Neural cell (in vitro differentiated cells): Measurements from ENCODE around the gene MAP4K2. TPM values are rescaled to one million over a fixed set of nuclear protein-coding genes. Genes with fewer than 3 reads are reported as not detected.

Experiments
- H2AFZ ChIP-seq: fragments of 200-600, 300-800 bp; sonication (generic), shearing (Covaris generic); 2 replicates; pipeline ENCODE4 v1.6.0; 2014; ENCODE audit warnings: low read depth, mild to moderate bottlenecking, antibody characterized with exemption, low read length, moderate library complexity
- H3F3A ChIP-seq: fragments of 200-600 bp; shearing (Covaris generic); 2 replicates; pipeline ENCODE4 v1.6.1; 2016; ENCODE audit warnings: mild to moderate bottlenecking, moderate library complexity, mixed read lengths, antibody characterized with exemption, low read length; ENCODE audit not compliant: insufficient read depth, poor library complexity, severe bottlenecking
- H3K27ac ChIP-seq: fragments of 200-600, 300-800 bp; sonication (generic), shearing (Covaris generic); 2 replicates; pipeline ENCODE4 v1.5.1; 2014; ENCODE audit warnings: mild to moderate bottlenecking, low read length, moderate library complexity
- H3K27me3 ChIP-seq: fragments of 300-800, 200-600 bp; sonication (generic), shearing (Covaris generic); 2 replicates; pipeline ENCODE4 v1.6.0; 2014; ENCODE audit warnings: mild to moderate bottlenecking, low read depth, low read length, moderate library complexity; ENCODE audit not compliant: insufficient read depth
- H3K36me3 ChIP-seq: fragments of 300-800, 200-600 bp; sonication (generic), shearing (Covaris generic); 2 replicates; pipeline ENCODE4 v1.5.1; 2014; ENCODE audit warnings: mild to moderate bottlenecking, antibody characterized with exemption, low read length, moderate library complexity; ENCODE audit not compliant: insufficient read depth
- H3K4me2 ChIP-seq: fragments of 300-800, 200-600 bp; sonication (generic), shearing (Covaris generic); 2 replicates; pipeline ENCODE4 v1.6.0; 2014; ENCODE audit warnings: mild to moderate bottlenecking, low read length
- H3K4me3 ChIP-seq: fragments of 300-800, 200-600 bp; sonication (generic), shearing (Covaris generic); 2 replicates; pipeline ENCODE4 v1.5.1; 2014; ENCODE audit warnings: mild to moderate bottlenecking, low read length, moderate library complexity
- H3K79me2 ChIP-seq: fragments of 200-600 bp; shearing (Covaris generic); replicated peaks from 2 replicates; pipeline ENCODE4 v1.6.0; 2014; ENCODE audit warnings: mild to moderate bottlenecking, low read length, moderate library complexity; ENCODE audit not compliant: insufficient read depth
- H3K9ac ChIP-seq: fragments of 300-800, 200-600 bp; sonication (generic), shearing (Covaris generic); 2 replicates; pipeline ENCODE4 v1.6.1; 2016; ENCODE audit warnings: mild to moderate bottlenecking, low read length, mixed read lengths
- H3K9me2 ChIP-seq: fragments of 200-600 bp; shearing (Covaris generic); 2 replicates; pipeline ENCODE4 v1.6.1; 2016; ENCODE audit warnings: mild to moderate bottlenecking, low read length, mixed read lengths; ENCODE audit not compliant: insufficient read depth
- H3K9me3 ChIP-seq: fragments of 200-600, 300-800 bp; sonication (generic), shearing (Covaris generic); 2 replicates; pipeline ENCODE4 v1.6.1; 2016; ENCODE audit warnings: mild to moderate bottlenecking, mixed run types, low read length, moderate library complexity, mixed read lengths
- H4K20me1 ChIP-seq: fragments of 200-600 bp; shearing (Covaris generic); 2 replicates; pipeline ENCODE4 v1.6.1; 2016; ENCODE audit warnings: mild to moderate bottlenecking, mixed run types; ENCODE audit not compliant: insufficient read depth
- CTCF ChIP-seq: fragments of 450-650 bp; IDR thresholded peaks from 2 replicates; pipeline ENCODE4 v1.5.1; 2014; ENCODE audit warnings: antibody characterized with exemption, mild to moderate bottlenecking, moderate library complexity; ENCODE audit not compliant: poor library complexity, severe bottlenecking
- EP300 ChIP-seq: fragments of 450-650 bp; conservative IDR thresholded peaks from 2 replicates; pipeline ENCODE4 v1.6.1; 2014; ENCODE audit warnings: antibody characterized with exemption, mild to moderate bottlenecking, moderate library complexity; ENCODE audit not compliant: poor library complexity, severe bottlenecking
- EZH2 ChIP-seq: fragments of 200-600, 300-800 bp; shearing (Covaris generic), sonication (generic); IDR thresholded peaks from 2 replicates; pipeline ENCODE4 v1.6.1; 2014; ENCODE audit warnings: antibody characterized with exemption, low read length, borderline replicate concordance, mild to moderate bottlenecking; ENCODE audit not compliant: insufficient read depth, poor library complexity, severe bottlenecking
- MXI1 ChIP-seq: fragments of 450-650 bp; conservative IDR thresholded peaks from 2 replicates; pipeline ENCODE4 v1.6.1; 2014; ENCODE audit warnings: antibody characterized with exemption, mild to moderate bottlenecking; ENCODE audit not compliant: poor library complexity, severe bottlenecking
- POLR2AphosphoS5 ChIP-seq: IDR thresholded peaks from 2 replicates; pipeline ENCODE4 v1.6.1; 2012
- RAD21 ChIP-seq: fragments of 450-650 bp; conservative IDR thresholded peaks from 2 replicates; pipeline ENCODE4 v1.6.1; 2014; ENCODE audit warnings: antibody characterized with exemption, mild to moderate bottlenecking, moderate library complexity
- REST ChIP-seq: IDR thresholded peaks from 2 replicates; pipeline ENCODE4 v1.6.1; 2012; ENCODE audit warnings: borderline replicate concordance
- SMC3 ChIP-seq: fragments of 450-650 bp; conservative IDR thresholded peaks from 2 replicates; pipeline ENCODE4 v1.6.1; 2014; ENCODE audit warnings: antibody characterized with exemption, mild to moderate bottlenecking, moderate library complexity; ENCODE audit not compliant: poor library complexity
- TAF1 ChIP-seq: IDR thresholded peaks from 2 replicates; pipeline ENCODE4 v1.6.1; 2012; ENCODE audit warnings: low read depth
- polyA plus RNA-seq: library from polyadenylated mRNA; depleted of rRNA; stranded (reverse); fragments of >200 nt; gene quantifications from 2 replicates; pipeline ENCODE4 v1.2.3, GENCODE V29; 2014

Gene MAP4K2
- polyA plus RNA-seq, 1 donor from 2014 or later, result 12.4 TPM

GRCh38 chr11:64771861-64772260 is 31.2 kb downstream of the MAP4K2 start:
- no peak overlapping the region for H3K4me2 ChIP-seq
- no peaks in the 10 kb centered on the region for H3K9me3 ChIP-seq
- no peaks in the 10 kb centered on the region for H3K27me3 ChIP-seq
- no peaks in the 10 kb centered on the region for H3F3A ChIP-seq
- no peak overlapping the region for H3K9ac ChIP-seq
- H3K4me3 ChIP-seq, result no peak overlapping the region
- peaks cover 44% of the 10 kb centered on the region for H3K36me3 ChIP-seq
- peaks cover 57% of the 10 kb centered on the region for H3K79me2 ChIP-seq
- H4K20me1 ChIP-seq, result peaks cover 50% of the 10 kb centered on the region
- TF ChIP-seq REST, result no peak
- no peak for TF ChIP-seq EP300
- TF ChIP-seq RAD21, result no peak
- no peak for TF ChIP-seq MXI1
- no peak for TF ChIP-seq SMC3
- no peak for TF ChIP-seq EZH2
- H3K9me2 ChIP-seq, result no peaks in the 10 kb centered on the region
- no peak overlapping the region for H2AFZ ChIP-seq
- H3K27ac ChIP-seq, result no peak overlapping the region

GRCh38 chr11:64770120-64770519 is 32.9 kb downstream of the MAP4K2 start:
- H3K9ac ChIP-seq, result no peak overlapping the region
- H3K27me3 ChIP-seq, result no peaks in the 10 kb centered on the region
- H4K20me1 ChIP-seq, result peaks cover 33% of the 10 kb centered on the region
- H3K27ac ChIP-seq, result no peak overlapping the region
- H3K4me2 ChIP-seq, result no peak overlapping the region
- no peak overlapping the region for H3K4me3 ChIP-seq
- H3K9me3 ChIP-seq, result no peaks in the 10 kb centered on the region
- peaks cover 35% of the 10 kb centered on the region for H3K36me3 ChIP-seq
- no peaks in the 10 kb centered on the region for H3F3A ChIP-seq
- H3K79me2 ChIP-seq, result peaks cover 40% of the 10 kb centered on the region
- no peak overlapping the region for H2AFZ ChIP-seq
- H3K9me2 ChIP-seq, result no peaks in the 10 kb centered on the region
- no peak for TF ChIP-seq MXI1
- TF ChIP-seq EZH2, result no peak
- TF ChIP-seq POLR2AphosphoS5, result no peak
- TF ChIP-seq EP300, result no peak
- TF ChIP-seq SMC3, result no peak
- no peak for TF ChIP-seq TAF1
- TF ChIP-seq REST, result no peak
- TF ChIP-seq RAD21, result no peak
- no peak for TF ChIP-seq CTCF
